IMR-90 (cell line): ENCODE results near the gene CEP152.

Experiments
- BHLHE40 ChIP-seq: fragments of 150-350 bp; IDR thresholded peaks from 2 replicates; pipeline ENCODE4 v1.6.1; 2016; ENCODE audit warnings: mild to moderate bottlenecking, low read depth, low read length
- CEBPB ChIP-seq: IDR thresholded peaks from 2 replicates; pipeline ENCODE4 v1.6.1; 2012; ENCODE audit warnings: low read depth, low read length, improper control_type of control experiment
- FOS ChIP-seq: fragments of 150-350 bp; IDR thresholded peaks from 2 replicates; pipeline ENCODE4 v1.6.1; 2016; ENCODE audit warnings: low read depth, low read length
- MAZ ChIP-seq: IDR thresholded peaks from 2 replicates; pipeline ENCODE4 v1.6.1; 2012; ENCODE audit warnings: low read depth, mild to moderate bottlenecking, low read length, improper control_type of control experiment, moderate library complexity, borderline replicate concordance
- MXI1 ChIP-seq: IDR thresholded peaks from 2 replicates; pipeline ENCODE4 v1.6.1; 2012; ENCODE audit warnings: low read depth, mild to moderate bottlenecking, low read length, moderate library complexity, borderline replicate concordance
- NFE2L2 ChIP-seq: fragments of 150-350 bp; IDR thresholded peaks from 2 replicates; pipeline ENCODE4 v1.6.1; 2016; ENCODE audit warnings: low read depth, mild to moderate bottlenecking, low read length
- POLR2A ChIP-seq: IDR thresholded peaks from 2 replicates; pipeline ENCODE4 v1.6.1; 2012; ENCODE audit warnings: mild to moderate bottlenecking, low read depth, low read length
- RAD21 ChIP-seq: IDR thresholded peaks from 2 replicates; pipeline ENCODE4 v1.6.1; 2012; ENCODE audit warnings: low read length, improper control_type of control experiment
- RCOR1 ChIP-seq: IDR thresholded peaks from 2 replicates; pipeline ENCODE4 v1.6.1; 2012; ENCODE audit warnings: mild to moderate bottlenecking, low read length, improper control_type of control experiment; ENCODE audit not compliant: insufficient replicate concordance
- RFX5 ChIP-seq: IDR thresholded peaks from 2 replicates; pipeline ENCODE4 v1.8.0; 2012; ENCODE audit warnings: low read depth, mild to moderate bottlenecking, low read length, moderate library complexity
- SMC3 ChIP-seq: fragments of 150-350 bp; IDR thresholded peaks from 2 replicates; pipeline ENCODE4 v1.6.1; 2016; ENCODE audit warnings: low read depth, mild to moderate bottlenecking, antibody characterized with exemption, low read length, moderate library complexity
- TF ChIP-seq, protein P1 (sequence below): conservative IDR thresholded peaks from 2 replicates; pipeline ENCODE4 v1.5.1; 2012; ENCODE audit warnings: mild to moderate bottlenecking, low read depth, low read length, improper control_type of control experiment

DNA sequence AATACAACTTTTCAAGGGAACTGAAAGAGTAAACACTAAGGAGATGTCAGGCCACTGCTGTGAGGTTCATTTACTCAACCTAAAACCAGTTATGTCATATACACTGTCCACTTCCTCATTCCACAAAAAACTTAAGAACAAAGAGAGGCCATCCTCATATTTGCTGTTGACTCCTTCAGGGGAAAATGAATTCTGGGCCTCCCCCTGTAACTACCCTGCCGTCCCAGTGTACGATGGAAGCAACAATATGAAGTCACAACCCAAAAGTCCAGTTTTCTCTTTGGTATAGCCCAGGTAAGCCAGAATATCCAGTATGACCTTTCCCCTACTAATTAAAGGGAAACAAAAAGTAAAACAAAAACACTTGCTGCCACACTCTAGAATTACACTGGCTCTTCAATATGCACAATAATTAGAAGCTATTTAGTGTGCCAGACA, 16.2 kb downstream of the CEP152 start:
- TF ChIP-seq, protein P1, sequence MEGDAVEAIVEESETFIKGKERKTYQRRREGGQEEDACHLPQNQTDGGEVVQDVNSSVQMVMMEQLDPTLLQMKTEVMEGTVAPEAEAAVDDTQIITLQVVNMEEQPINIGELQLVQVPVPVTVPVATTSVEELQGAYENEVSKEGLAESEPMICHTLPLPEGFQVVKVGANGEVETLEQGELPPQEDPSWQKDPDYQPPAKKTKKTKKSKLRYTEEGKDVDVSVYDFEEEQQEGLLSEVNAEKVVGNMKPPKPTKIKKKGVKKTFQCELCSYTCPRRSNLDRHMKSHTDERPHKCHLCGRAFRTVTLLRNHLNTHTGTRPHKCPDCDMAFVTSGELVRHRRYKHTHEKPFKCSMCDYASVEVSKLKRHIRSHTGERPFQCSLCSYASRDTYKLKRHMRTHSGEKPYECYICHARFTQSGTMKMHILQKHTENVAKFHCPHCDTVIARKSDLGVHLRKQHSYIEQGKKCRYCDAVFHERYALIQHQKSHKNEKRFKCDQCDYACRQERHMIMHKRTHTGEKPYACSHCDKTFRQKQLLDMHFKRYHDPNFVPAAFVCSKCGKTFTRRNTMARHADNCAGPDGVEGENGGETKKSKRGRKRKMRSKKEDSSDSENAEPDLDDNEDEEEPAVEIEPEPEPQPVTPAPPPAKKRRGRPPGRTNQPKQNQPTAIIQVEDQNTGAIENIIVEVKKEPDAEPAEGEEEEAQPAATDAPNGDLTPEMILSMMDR = no peak
- TF ChIP-seq CEBPB (no peak), RFX5 (no peak), MAZ (no peak), RAD21 (no peak), MXI1 (no peak), FOS (no peak), POLR2A (no peak), NFE2L2 (no peak), RCOR1 (no peak), BHLHE40 (no peak), SMC3 (no peak)
